ENCODE results near the gene GPR137.
"Not testable (repeated sequence)": the region's sequence is repeated elsewhere in the genome, so short reads cannot be mapped to it uniquely, and the experiment has no call there.

The GPR137 gene

GRCh38 chr11:64304316-64305072, 18.8 kb downstream of the GPR137 start:
- DNase-seq (ENCODE audit: low read depth, low spot score): peak; percentile 69

- peak; percentile 92 for DNase-seq (ENCODE audit: low read depth, low spot score)
These were observed 19.5 kb downstream of the GPR137 start, which contains the start of gene ESRRA for GRCh38 chr11:64305075-64305690. Gene ESRRA, plus strand, starts transcription at chr11:64305524. Its CDS starts 1,656 bp downstream, at chr11:64307180.

- DNase-seq (ENCODE audit: low read depth, low spot score): no peak
These were observed 20.3 kb downstream of the GPR137 start for GRCh38 chr11:64305691-64306562.

- DNase-seq (ENCODE audit: low read depth, low spot score): no peak
These were observed 20.9 kb downstream of the GPR137 start for GRCh38 chr11:64306563-64306875.

GRCh38 chr11:64306876-64307622, 21.4 kb downstream of the GPR137 start:
- DNase-seq (ENCODE audit: low read depth, low spot score): no peak

GRCh38 chr11:64307795-64308194, 22.1 kb downstream of the GPR137 start:
- DNase-seq (ENCODE audit: low read depth, low spot score): not testable (repeated sequence)

GRCh38 chr11:64312947-64313346, 27.3 kb downstream of the GPR137 start:
- no peak for DNase-seq (ENCODE audit: low read depth, low spot score)

- no peak for DNase-seq (ENCODE audit: low read depth, low spot score)
These were observed 28.0 kb downstream of the GPR137 start for GRCh38 chr11:64313491-64314145.

- no peak for DNase-seq (ENCODE audit: low read depth, low spot score)
These were observed 28.6 kb downstream of the GPR137 start for GRCh38 chr11:64314146-64314804.

- DNase-seq (ENCODE audit: low read depth, low spot score): no peak
These were observed 29.3 kb downstream of the GPR137 start for GRCh38 chr11:64314805-64315561.

- DNase-seq (ENCODE audit: low read depth, low spot score): not testable (repeated sequence)
These were observed 30.2 kb downstream of the GPR137 start for GRCh38 chr11:64315667-64316526.

GRCh38 chr11:64316672-64317324, 31.1 kb downstream of the GPR137 start:
- DNase-seq (ENCODE audit: low read depth, low spot score): no peak

GRCh38 chr11:64317325-64317960, 31.8 kb downstream of the GPR137 start, which contains the start of gene TRMT112:
Gene TRMT112, minus strand, starts transcription at chr11:64317559. Its CDS starts 33 bp downstream, at chr11:64317526.
- DNase-seq (ENCODE audit: low read depth, low spot score): peak; percentile 78

- DNase-seq (ENCODE audit: low read depth, low spot score): peak; percentile 80
These were observed 32.5 kb downstream of the GPR137 start, which contains the start of gene PRDX5 for GRCh38 chr11:64317961-64318765. Gene PRDX5, plus strand, starts transcription at chr11:64318121. Its CDS starts 95 bp downstream, at chr11:64318216.

GRCh38 chr11:64318766-64319761, 33.4 kb downstream of the GPR137 start:
- no peak for DNase-seq (ENCODE audit: low read depth, low spot score)

Data from brain pericyte (primary cell).